ENCODE measurements around the gene SLC39A12.

Gene SLC39A12

DNA sequence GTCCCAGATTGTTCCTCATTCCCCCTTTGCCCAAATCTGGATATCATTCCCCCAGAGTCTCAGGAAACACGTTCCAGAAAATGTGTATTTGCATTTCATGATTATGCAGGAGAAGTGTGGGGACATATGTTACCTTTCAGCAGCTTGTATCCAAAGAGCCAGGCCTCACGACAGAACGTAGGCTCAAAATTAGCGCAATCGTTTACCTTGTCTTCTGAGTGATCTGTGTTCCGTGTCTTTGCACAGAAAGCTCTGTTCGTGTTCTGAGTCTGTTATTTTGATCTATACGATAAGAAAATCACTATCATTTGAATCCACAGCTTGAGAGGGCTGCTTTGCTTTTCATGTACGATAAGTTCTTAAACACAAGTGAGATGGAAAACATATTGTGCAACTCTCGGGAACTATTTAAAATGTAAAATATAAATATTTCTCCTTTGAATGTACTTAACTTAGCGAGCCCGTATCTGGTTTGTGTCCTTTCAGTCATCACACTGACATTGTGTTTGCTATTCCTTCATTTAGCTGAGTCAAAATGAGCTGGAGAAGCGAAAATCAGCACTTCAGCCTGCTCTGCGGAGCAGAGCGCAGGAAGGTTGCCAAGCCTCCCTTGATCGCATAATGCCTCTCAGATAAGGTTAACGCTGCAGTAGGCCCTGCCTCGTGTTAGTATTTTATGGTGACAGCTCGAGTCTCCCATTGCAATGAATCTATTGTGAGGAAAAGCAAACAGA, 108.3 kb downstream of the SLC39A12 start:
- DNase-seq (ENCODE audit: low read depth): no peak

DNA sequence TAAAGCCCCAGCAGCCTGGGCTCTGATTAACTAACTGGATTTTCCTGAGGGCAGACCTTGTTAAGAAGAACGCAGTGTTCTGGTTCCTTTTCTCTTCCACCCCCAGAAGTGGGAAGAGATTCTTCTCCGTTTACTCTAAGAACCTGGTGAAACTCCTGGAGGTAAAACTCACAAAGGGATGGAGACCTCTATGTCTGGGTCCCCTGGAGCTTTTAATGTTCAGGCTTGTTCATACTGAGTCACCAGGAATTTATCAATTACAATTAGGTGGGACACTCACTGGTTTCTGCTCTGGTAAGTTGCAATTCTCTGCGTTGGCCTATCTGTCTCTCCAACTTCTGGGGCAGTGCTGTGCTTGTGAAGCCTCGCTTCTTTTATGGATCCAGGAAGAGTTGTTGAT, 115.2 kb downstream of the SLC39A12 start:
- DNase-seq (ENCODE audit: low read depth): no peak

GRCh38 chr10:18068401-18068800, 116.7 kb downstream of the SLC39A12 start:
- DNase-seq (ENCODE audit: low read depth): no peak

GRCh38 chr10:18071591-18071990, 119.9 kb downstream of the SLC39A12 start:
- DNase-seq (ENCODE audit: low read depth): no peak

DNA sequence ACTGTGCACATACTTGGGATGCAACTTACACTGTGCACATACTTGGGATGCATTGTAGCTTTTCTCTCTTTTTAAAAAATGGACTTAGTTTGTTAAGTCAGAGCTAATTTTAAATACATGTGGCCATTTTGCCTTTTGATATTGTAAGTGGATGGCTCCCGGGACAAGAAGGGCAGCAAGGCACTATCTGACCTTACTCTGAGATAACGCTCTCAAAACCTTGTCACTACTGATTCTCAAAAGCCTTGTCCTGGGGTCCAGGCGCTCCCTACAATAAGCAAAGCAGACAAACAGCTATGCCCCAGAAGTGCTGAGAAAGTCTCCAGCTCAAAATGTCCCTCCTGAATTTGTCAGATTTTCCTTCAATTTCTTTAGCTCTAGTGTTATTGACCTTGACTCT, 121.6 kb downstream of the SLC39A12 start:
- DNase-seq (ENCODE audit: low read depth): no peak

- DNase-seq (ENCODE audit: low read depth): no peak
Measured at GRCh38 chr10:18075881-18076280, 124.2 kb downstream of the SLC39A12 start.

- no peak for DNase-seq (ENCODE audit: low read depth)
Measured at GRCh38 chr10:18079665-18080295, 128.1 kb downstream of the SLC39A12 start.

DNA sequence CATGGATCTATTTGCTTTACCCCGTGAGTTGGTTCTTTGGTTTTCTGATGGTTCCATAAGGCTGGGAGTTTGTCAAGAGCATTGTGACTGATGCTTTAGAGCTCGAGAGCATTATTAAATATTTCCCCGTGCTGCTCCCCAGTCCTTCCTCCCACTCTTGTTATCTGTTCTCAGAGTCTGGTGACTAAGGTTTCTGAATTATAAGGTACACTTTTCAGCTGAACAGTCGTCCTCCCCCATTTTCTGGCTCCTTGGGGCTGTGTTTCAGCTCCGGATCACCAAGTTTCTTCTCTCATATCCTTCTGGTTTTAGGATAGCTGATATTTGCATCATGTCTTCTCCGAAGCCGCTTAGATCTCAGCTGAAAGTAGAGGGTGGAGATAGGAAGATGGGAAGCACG, 130.7 kb downstream of the SLC39A12 start:
- DNase-seq (ENCODE audit: low read depth): no peak

- DNase-seq (ENCODE audit: low read depth): no peak
Measured at GRCh38 chr10:18085855-18086254, 134.1 kb downstream of the SLC39A12 start.

- no peak for DNase-seq (ENCODE audit: low read depth)
Measured at GRCh38 chr10:18086746-18087145, 135.0 kb downstream of the SLC39A12 start.

DNA sequence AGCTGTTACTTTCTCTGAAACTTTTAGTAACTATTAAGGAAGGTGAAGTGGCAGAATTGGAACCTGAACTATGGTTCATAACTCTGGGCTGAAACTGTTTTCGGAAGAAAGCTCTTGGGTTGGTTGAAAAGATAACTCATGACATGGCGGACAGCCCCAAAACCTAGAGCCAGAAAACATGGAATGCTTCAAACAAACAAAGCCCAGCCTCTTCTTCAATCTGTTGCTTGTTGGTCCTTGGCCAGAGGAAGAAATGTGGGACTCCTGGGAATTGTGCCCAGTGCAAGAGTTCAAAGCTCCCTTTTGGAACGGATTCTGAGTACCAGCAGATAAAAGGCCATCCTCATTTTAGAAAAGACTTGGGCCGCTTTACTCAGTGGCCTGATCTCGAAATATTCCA, 135.6 kb downstream of the SLC39A12 start:
- DNase-seq (ENCODE audit: low read depth): no peak

Data from HS-5 (cell line).